ENCODE measurements around the gene CHDH.

CHDH gene

DNA sequence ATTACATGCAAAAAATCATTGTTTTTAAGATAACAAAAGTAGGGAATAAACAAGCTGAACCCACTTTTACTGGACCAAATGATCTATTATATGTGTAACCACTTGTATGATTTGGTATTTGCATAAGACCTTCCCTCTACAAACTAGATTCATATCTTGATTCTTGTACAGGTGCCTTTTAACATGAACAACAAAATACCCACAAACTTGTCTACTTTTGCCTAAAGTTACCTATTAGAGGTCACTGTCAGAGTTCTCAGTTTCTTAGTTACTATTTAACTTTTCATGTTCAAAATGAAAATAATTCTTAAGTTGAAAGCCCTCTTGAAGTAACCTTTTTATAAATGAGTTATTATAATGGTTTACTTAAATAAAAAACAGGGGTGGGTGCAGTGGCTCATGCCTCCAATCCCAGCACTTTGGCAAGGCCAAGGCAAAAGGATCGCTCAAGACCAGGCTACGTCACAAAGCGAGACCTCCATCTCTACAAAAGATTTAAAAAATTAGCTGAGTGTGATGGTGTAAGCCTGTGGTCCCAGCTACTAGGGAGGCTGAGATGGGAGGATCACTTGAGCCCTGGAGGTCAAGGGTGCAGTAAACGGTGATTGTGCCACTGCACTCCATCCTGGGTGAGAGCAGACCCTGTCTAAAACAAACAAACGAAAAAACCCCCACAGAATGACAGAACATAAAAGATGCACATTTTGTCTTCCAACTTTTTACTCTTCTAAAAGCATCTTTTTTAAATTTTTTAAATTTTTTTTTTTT lies 19.7 kb upstream of the CHDH start:
- H3K27ac ChIP-seq = no peak overlapping the region
- no peak for TF ChIP-seq CTCF (conservative IDR thresholded peaks at IDR 0.05; ENCODE audit: low read depth)
- DNase-seq (ENCODE audit: low spot score) = no peak
- ChIA-PET CTCF (no interaction called here), POLR2A (ENCODE audit: low non-redundant PET) (no interaction called here)

- TF ChIP-seq CTCF (conservative IDR thresholded peaks at IDR 0.05; ENCODE audit: low read depth) = no peak
- DNase-seq (ENCODE audit: low spot score) = no peak
- ChIA-PET POLR2A (ENCODE audit: low non-redundant PET) (no interaction called here), CTCF (no interaction called here)
- H3K27ac ChIP-seq = no peak overlapping the region
These were observed 16.9 kb upstream of the CHDH start for GRCh38 chr3:53863145-53863544.

GRCh38 chr3:53862241-53862640 lies 16.0 kb upstream of the CHDH start:
- DNase-seq (ENCODE audit: low spot score) = no peak
- no peak overlapping the region for H3K27ac ChIP-seq
- ChIA-PET POLR2A (ENCODE audit: low non-redundant PET) (no interaction called here), CTCF (no interaction called here)
- no peak for TF ChIP-seq CTCF (conservative IDR thresholded peaks at IDR 0.05; ENCODE audit: low read depth)

GRCh38 chr3:53860196-53860595 lies 14.0 kb upstream of the CHDH start:
- ChIA-PET CTCF (no interaction called here), POLR2A (ENCODE audit: low non-redundant PET) (no interaction called here)
- no peak for DNase-seq (ENCODE audit: low spot score)
- no peak overlapping the region for H3K27ac ChIP-seq
- no peak for TF ChIP-seq CTCF (conservative IDR thresholded peaks at IDR 0.05; ENCODE audit: low read depth)

DNA sequence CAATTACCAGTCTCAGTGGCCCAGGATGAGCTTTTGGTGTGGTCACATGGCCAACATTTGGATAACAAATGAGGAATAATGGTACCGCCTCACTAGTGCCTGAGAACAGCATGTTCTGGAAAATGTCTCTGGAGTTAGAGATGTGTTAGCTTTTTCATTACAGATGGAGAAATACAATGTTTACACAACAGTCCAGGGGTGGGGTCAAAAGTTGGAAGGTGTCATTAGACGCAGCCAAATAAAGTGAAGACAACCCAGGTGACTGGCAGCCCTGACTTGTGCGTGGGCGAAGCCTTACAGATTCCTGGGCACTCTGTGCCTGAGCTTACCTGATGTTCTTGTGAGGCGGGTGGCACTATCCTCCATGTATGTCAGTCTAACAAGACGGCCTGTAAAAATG lies 13.0 kb upstream of the CHDH start:
- no peak for DNase-seq (ENCODE audit: low spot score)
- no peak for TF ChIP-seq CTCF (conservative IDR thresholded peaks at IDR 0.05; ENCODE audit: low read depth)
- CTCF ChIA-PET = no interaction called here
- H3K27ac ChIP-seq = no peak overlapping the region
- POLR2A ChIA-PET (ENCODE audit: low non-redundant PET) = no interaction called here

DNA sequence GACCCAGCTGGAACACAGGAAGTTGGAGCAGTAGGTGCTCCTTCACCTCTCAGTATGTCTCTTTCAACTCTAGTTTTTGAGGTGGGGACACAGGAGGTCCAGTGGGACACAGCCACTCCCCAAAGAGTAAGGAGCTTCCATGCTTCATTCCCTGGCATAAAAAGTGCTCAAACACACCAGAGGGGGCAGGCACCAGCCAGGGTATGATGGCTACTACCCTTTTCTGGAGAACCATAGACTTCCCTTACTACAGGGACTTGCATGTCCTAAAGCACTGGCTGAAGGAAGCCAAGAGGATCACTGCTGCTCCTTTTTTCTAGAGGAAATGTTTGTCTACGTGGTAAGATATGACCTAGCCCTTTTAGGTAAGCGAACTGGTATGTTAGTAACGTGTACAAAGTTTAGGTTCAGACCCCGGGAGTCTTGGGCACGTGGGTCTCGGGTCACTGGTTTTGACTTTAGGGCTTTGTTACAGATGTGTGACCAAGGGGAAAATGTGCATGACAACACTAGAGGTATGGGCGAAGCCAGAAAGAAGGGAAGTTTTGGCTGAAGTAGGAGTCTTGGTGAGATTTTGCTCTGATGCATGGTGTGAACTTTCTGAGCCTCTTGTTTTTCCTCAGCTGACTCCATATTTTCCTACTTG lies 12.0 kb upstream of the CHDH start:
- H3K27ac ChIP-seq = no peak overlapping the region
- no peak for DNase-seq (ENCODE audit: low spot score)
- POLR2A ChIA-PET (ENCODE audit: low non-redundant PET) = no interaction called here
- no peak for TF ChIP-seq CTCF (conservative IDR thresholded peaks at IDR 0.05; ENCODE audit: low read depth)
- CTCF ChIA-PET = no interaction called here
